GM19240 (cell line): ENCODE results near the gene LRRC38.
"Not testable (repeated sequence)": the region's sequence is repeated elsewhere in the genome, so short reads cannot be mapped to it uniquely, and the experiment has no call there.

ENCODE experiments used
- DNase-seq: peaks from one replicate; pipeline ENCODE4 v3.0.0; 2011; ENCODE audit warnings: low spot score; ENCODE audit not compliant: insufficient read length

Gene LRRC38

DNA sequence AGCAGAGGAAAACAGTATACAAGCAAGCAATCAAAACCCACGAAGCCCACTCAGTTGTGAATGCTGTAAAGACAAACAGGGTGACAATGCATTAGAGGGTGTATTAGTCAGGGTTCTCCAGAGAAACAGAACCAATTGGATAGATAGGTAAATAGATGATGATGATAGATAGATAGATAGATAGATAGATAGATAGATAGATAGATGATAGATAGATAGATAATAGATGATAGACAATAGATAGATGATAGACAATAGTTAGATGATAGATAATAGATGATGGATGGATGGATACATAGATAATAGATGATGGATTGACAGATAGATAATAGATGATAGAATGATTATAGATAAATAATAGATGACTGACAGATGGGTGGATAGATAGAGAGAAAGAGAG, 48.3 kb downstream of the LRRC38 start:
- DNase-seq, result no peak

DNA sequence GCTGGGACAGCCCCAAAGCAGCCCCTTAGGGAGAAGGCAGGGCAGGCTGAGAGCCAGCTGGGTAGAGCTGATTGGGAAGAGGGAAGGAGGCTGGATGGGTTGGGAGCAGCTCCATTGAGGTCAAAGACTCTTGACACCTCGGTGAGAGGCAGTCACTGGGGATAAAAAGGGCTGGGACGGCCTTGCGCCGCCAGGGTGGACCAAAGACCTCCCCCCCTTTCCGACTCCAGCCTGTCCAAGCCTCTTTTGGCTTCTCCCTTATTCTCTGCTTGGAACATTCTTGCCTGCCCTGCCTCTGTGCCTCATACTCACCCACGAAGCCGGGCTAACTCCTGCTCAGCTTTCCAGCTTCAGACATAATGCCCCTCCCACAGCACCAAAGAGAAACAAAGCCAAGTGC, 51.1 kb downstream of the LRRC38 start:
- DNase-seq, result no peak

DNA sequence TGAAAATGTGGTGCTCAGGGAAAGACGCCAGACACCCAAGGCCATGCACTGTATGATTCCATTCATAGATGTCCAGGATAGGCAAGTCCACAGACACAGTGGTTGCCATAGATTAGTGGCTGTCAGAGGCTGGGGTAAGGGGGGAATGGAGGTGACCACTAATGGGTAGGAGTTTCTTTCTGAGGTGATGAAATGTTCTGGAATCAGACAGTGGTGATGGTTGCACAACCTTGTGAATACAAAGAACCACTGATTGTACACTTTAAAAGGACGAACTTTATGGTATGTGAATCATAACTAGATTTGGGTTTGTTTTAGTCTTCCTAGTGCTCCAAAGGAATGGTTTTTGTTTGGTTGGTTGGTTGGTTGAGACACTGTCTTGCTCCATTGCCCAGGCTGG, 51.8 kb downstream of the LRRC38 start:
- DNase-seq, result no peak

DNA sequence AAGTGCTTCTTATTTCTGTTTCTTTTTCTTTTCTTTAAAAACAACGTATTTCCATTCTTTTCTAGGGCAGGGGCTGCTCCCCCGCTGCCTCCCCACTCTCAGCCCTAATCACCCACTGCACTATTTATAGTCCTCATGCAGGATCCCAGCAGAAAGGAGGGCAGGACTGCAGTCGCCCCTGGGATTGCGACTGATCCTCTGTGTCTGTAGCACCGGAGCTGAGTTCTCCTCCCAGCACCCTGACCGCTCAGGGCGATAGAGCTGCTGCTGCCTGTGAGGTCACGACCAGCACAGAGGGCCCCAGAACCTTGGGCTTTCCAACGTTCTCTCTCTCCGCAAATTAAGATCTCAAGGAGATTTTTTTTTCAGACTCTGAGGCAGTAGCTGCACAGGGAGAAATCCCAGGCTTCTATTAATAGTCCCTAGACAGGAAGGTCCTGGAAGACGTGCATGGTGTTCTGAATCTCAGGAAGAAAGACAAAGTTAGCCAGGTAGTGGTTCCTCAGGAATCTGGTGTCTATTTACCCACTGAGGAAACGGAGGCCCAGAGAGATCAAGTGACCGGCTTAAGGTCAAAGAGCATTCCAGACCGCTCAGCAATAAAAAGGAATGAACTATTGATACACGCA, 56.8 kb downstream of the LRRC38 start:
- no peak for DNase-seq

DNA sequence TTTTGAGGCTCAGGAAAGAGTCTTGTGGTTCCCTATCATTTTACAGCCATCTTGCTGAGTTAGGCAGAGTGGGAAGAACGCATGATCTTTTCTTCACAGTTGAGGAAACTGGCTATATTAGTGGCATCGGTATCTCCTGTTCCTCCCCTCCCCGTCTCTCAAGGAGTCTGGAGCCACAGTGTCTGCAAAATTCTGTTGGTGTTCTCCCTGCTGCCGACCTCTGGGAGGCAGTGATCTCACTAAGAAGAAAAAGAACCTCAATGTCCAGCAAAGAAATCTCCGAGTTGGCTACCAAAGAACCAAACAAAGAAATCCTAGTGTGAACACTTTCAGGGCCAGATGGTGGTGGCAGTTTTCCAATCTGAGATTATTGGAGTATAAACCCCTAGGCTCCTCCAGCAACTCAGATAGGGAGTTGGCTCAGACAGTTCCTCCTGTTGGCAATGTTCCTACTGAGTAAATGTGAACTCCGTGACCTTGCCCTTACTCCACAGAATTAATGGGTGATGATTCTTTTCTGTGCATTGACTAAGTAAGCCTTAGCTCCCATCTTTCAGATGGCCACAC, 62.3 kb downstream of the LRRC38 start:
- no peak for DNase-seq

DNA sequence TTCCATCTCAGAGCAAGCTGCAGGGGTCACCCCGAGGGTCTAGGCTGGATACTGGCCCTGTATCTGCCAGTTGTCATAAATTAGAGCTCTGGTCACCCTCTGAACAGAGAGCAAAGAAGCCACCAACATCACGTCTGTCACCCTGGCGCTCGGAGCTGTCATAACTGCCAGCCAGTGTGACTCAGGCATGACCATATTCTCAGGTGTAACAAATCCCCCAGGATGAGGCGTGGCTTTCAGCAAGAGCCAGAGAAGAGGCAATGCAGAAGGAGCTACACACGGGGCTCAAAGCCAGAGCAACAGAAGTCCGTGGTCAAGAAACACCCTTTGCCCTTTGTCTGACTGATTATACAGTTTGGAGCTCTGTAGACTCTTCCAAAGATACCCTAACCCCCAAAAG, 63.6 kb downstream of the LRRC38 start:
- DNase-seq, result no peak

DNA sequence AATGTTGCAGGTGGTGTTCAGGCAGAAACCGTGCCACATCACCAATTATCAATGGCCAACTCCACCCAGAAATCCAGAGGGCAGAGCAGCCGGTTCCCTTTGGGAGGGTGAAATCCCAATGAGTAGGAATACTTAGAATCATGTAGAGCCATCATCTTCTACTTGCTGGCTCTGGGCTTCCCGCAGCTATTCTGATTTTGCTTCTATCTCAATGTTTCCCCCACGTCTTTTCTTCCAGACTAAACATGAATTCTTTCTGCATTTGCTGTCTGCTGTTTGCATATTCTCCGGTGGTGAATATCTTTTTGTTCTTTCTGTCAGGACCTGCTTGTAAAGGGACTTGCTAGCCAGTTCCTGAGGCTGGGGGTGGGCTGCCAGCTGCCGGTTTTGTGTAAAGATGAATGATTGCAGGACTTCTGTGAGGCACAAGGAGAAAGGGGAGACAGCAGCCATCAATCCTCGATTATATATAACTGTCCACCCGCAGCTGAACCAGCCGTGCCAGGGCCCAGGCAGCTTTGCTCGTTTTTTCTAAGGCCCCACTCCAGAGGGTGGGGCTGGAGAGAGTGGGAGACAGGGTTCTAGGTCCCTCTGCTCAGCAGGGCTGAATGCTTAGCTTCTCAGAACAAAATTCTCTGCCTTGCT, 70.3 kb downstream of the LRRC38 start:
- no peak for DNase-seq

DNA sequence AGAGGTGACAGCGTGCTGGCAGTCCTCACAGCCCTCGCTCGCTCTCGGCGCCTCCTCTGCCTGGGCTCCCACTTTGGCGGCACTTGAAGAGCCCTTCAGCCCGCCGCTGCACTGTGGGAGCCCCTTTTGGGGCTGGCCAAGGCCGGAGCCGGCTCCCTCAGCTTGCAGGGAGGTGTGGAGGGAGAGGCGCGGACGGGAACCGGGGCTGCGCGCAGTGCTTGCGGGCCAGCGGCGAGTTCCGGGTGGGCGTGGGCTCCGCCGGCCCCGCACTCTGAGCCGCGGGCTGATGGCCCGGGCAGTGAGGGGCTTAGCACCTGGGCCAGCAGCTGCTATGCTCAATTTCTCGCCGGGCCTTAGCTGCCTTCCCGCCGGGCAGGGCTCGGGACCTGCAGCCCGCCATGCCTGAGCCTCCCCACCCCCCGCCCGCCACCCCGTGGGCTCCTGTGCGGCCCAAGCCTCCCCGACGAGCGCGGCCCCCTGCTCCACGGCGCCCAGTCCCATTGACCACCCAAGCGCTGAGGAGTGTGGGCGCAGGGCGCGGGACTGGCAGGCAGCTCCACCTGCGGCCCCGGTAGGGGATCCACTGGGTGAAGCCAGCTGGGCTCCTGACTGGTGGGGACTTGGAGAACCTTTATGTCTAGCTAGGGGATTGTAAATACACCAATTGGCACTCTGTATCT, 74.6 kb downstream of the LRRC38 start:
- not testable (repeated sequence) for DNase-seq

DNA sequence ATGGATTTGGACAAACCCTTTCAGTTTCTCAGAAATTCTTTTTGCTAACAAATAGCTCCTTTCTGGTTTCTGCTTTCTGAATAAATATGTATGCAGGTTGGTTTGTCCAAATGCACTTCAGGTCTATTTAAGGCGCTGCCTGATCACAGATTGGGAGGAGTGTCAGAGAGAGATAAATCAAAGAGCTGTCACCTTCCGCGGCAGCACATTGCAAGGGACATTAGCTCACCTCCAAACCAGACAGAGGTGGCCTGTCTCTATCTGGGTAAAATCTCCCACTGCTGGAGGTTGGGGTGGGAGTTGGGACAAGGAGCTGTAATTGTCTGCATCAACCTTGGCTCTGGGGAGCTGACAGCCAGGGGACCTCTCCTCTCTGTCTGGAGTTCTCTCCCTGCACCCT, 78.3 kb downstream of the LRRC38 start:
- DNase-seq, result no peak

DNA sequence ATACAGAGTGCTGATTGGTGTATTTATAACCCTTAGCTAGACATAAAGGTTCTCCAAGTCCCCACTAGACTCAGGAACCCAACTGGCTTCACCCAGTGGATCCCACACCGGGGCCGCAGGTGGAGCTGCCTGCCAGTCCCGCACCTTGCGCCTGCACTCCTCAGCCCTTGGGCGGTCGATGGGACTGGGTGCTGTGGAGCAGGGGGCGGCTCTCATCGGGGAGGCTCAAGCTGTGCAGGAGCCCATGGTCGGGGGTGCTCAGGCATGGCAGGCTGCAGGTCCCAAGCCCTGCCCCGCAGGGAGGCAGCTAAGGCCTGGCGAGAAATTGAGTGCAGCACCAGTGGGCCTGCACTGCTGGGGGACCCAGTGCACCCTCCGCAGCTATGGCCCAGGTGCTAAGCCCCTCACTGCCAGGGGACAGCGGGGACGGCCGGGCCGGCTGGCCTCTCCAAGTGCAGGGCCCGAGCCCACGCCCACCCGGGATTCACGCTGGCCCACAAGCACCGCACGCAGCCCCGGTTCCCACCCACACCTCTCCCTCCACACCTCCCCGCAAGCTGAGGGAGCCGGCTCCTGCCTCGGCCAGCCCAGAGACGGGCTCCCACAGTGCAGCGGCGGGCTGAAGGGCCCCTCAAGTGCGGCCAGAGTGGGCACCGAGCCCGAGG, 80.0 kb downstream of the LRRC38 start:
- DNase-seq, result not testable (repeated sequence)

DNA sequence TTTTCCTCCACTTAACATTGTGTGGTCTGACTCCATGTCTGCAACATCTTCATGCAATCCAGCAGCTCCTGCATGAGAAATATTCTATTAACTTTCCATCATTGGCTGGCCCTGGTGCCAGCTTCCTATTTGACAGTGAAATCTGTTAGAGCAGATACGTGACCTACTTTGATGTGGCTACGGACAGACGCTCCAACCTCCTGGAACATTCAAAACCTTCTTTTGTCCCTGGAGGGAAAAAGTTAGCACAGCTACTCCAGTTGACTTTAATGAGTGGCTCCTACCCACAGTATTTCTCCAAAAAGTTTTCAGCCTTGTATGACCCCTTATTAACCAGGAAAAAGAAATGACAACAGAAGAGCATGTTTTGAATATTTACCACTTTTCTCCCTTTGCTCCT, 81.6 kb downstream of the LRRC38 start:
- no peak for DNase-seq

DNA sequence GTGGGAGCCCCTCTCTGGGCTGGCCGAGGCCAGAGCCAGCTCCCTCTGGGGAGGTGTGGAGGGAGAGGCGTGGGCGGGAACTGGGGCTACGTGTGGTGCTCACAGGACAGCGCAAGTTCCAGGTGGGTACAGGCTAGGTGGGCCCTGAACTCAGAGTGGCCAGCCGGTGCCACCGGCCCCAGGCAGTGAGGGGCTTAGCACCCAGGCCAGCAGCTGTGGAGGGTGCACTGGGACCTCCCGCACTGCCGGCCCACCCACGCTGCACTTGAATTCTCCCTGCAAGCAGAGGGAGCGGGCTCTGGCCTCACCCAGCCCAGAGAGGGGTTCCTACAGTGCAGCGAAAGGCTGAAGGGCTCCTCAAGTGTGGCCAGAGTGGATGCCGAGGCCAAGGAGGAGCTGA, 83.3 kb downstream of the LRRC38 start:
- DNase-seq, result no peak
